Measurements from ENCODE around the gene COLEC12. TPM values are rescaled to one million over a fixed set of nuclear protein-coding genes. Genes with fewer than 3 reads are reported as not detected.

COLEC12 gene
- total RNA-seq, 4 donors from 2014 or later, result 20.2 to 81.3 (median 29.1) TPM

DNA sequence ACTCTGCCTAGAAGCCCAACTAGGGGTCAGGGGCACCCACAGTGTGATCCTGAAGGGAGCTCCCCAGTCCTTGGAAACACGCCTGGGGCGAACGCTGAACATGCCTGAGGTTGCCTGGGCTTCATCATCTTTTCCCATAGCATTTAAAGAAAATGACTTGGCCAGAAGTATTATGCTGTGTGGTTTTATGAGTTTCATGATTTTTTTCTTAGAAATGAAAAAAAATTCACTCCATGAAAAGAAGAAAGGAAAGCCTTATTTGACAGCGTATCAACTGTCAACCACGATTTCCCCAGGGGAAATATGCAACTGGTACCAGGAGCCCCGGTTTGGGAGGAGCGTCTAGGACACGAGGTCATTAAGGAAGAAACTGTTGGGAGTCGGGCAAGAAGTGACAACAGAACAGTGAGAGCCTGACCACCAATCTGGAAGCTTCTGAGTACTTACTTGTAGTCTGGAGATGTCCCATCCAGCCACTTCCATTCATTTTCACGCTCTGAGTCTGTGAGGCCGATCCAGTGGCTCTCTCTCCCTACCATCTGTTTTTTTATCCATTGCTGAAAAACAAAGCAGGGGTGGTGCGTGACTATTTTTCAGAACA, 169.2 kb downstream of the COLEC12 start:
- H3K27ac ChIP-seq, result peak overlapping the region; percentile 51
- H3K9me3 ChIP-seq, result no peaks in the 10 kb centered on the region
- TF ChIP-seq, protein P1, sequence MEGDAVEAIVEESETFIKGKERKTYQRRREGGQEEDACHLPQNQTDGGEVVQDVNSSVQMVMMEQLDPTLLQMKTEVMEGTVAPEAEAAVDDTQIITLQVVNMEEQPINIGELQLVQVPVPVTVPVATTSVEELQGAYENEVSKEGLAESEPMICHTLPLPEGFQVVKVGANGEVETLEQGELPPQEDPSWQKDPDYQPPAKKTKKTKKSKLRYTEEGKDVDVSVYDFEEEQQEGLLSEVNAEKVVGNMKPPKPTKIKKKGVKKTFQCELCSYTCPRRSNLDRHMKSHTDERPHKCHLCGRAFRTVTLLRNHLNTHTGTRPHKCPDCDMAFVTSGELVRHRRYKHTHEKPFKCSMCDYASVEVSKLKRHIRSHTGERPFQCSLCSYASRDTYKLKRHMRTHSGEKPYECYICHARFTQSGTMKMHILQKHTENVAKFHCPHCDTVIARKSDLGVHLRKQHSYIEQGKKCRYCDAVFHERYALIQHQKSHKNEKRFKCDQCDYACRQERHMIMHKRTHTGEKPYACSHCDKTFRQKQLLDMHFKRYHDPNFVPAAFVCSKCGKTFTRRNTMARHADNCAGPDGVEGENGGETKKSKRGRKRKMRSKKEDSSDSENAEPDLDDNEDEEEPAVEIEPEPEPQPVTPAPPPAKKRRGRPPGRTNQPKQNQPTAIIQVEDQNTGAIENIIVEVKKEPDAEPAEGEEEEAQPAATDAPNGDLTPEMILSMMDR (IDR thresholded peaks at IDR 0.05), result no peak
- TF ChIP-seq POLR2A (IDR thresholded peaks at IDR 0.05), result no peak
- DNase-seq, result peak; percentile 37 to 52
- intact Hi-C loops (cut with DNase I; ENCODE audit: low total_unique reads), result no loop called here
- no peaks in the 10 kb centered on the region for H3K4me1 ChIP-seq
- H3K4me3 ChIP-seq, result no peak overlapping the region
- no peaks in the 10 kb centered on the region for H3K27me3 ChIP-seq
- H3K36me3 ChIP-seq, result no peaks in the 10 kb centered on the region

DNA sequence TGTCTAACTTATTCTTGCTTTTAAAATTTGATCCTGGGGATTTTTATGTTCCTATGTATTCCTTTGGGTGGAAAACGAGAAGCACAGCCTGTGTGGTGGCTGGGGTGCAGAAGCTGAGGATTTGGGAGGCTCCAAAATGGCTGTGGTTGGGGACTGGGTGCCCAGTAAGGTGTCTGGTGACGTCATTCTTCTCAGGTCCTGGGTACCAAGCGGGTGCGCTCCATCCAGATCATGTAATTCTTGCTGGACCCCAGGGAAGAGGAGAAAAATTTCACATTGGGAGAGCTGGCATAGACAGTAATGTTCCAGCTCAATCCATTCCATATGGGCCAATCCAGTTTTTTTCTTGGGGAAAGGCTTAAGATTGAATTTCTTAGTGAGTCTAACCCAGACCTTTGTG, 171.6 kb downstream of the COLEC12 start:
- Histone ChIP-seq H3K4me1 (no peaks in the 10 kb centered on the region), H3K27ac (no peak overlapping the region), H3K4me3 (no peak overlapping the region), H3K9me3 (no peaks in the 10 kb centered on the region), H3K27me3 (no peaks in the 10 kb centered on the region), H3K36me3 (no peaks in the 10 kb centered on the region)
- intact Hi-C loops (cut with DNase I; ENCODE audit: low total_unique reads), result no loop called here
- DNase-seq, result no peak
- no peak for TF ChIP-seq POLR2A (IDR thresholded peaks at IDR 0.05)
- TF ChIP-seq, protein P1 (IDR thresholded peaks at IDR 0.05), result no peak

DNA sequence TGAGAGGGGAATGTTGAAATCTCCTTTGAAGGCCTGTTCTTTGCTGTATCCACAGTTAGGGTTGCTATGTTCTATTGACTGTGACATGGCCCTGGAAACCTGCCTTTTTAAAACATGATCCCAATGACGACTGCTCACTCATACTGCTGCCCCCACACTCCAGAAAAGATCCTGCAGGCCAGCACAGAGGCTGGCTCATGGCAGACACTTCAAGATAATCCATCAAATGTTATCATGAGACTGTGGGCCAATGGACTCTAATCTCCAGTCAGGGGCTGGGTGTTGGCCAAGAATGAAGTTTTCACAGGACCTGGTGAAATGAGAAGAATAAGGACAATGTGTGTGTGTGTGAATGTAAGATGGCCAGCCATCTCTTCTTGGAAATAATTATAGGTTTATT, 173.7 kb downstream of the COLEC12 start:
- TF ChIP-seq POLR2A (IDR thresholded peaks at IDR 0.05), result no peak
- TF ChIP-seq, protein P1 (IDR thresholded peaks at IDR 0.05), result no peak
- intact Hi-C loops (cut with DNase I; ENCODE audit: low total_unique reads), result no loop called here
- no peaks in the 10 kb centered on the region for H3K27me3 ChIP-seq
- no peaks in the 10 kb centered on the region for H3K4me1 ChIP-seq
- H3K9me3 ChIP-seq, result no peaks in the 10 kb centered on the region
- DNase-seq, result no peak
- no peak overlapping the region for H3K4me3 ChIP-seq
- H3K36me3 ChIP-seq, result no peaks in the 10 kb centered on the region
- H3K27ac ChIP-seq, result no peak overlapping the region

DNA sequence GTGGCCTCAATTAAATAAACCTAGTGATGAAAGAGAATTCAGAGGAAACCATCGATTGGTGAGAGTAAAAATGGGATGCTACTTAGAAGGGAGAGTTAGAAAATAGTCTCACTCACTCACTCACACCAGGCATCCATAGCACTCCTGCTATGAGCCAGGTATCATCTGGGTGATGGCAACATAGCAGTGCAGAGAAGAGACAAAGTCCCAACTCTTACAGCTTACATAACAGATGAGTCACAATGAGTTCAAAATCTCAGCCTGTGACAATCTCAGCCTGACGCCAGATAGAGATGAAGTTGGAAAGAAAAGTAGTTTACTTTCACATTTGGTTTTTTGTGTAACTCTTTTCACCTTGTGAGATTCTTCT, 177.3 kb downstream of the COLEC12 start:
- Histone ChIP-seq H3K27me3 (no peaks in the 10 kb centered on the region), H3K27ac (peak overlapping the region in 1 of 2 donors; percentile 41), H3K4me3 (no peak overlapping the region), H3K9me3 (no peaks in the 10 kb centered on the region), H3K36me3 (no peaks in the 10 kb centered on the region), H3K4me1 (no peaks in the 10 kb centered on the region)
- no peak for DNase-seq
- TF ChIP-seq POLR2A (IDR thresholded peaks at IDR 0.05), result no peak
- TF ChIP-seq, protein P1 (IDR thresholded peaks at IDR 0.05), result no peak
- intact Hi-C loops (cut with DNase I; ENCODE audit: low total_unique reads), result no loop called here

DNA sequence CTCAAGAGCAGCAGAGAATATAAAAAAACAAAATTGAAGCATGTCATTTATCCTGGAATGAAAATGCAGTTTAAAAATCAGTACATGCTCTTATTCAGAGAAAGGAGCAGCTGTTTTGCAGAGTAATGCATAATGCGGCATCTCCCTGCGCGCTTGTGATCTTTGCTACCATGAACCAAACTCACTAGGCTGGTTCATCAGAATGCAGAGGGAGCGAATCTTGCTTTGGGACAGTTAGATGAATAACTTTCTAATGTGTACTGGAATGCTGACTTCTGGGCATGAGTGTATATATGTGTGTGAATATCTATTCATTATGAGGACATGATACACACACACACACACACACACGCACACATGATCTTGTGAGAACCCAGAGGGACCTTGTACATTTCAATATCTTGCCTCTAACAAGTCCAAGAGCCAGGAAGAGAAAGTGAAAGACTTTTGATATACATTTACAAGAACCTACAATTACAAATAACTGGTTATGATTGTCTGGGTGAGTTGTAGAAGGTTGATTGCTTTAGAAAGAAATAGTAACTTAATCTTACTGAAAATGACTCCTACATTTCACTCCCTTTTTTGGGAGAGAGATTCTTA, 178.5 kb downstream of the COLEC12 start:
- H3K4me3 ChIP-seq, result no peak overlapping the region
- TF ChIP-seq POLR2A (IDR thresholded peaks at IDR 0.05), result no peak
- TF ChIP-seq, protein P1 (IDR thresholded peaks at IDR 0.05), result no peak
- intact Hi-C loops (cut with DNase I; ENCODE audit: low total_unique reads), result no loop called here
- no peaks in the 10 kb centered on the region for H3K9me3 ChIP-seq
- H3K4me1 ChIP-seq, result no peaks in the 10 kb centered on the region
- H3K36me3 ChIP-seq, result no peaks in the 10 kb centered on the region
- no peak for DNase-seq
- no peaks in the 10 kb centered on the region for H3K27me3 ChIP-seq
- no peak overlapping the region for H3K27ac ChIP-seq
